HCT116 (cell line): Measurements from ENCODE around the gene CDK7. TPM values are rescaled to one million over a fixed set of nuclear protein-coding genes. Genes with fewer than 3 reads are reported as not detected.

Source experiments
- ATAC-seq: fragments of 200-7000 bp; cut with Tn5 transposase; 2 replicates; pipeline ENCODE4 v1.9.1; 2020; ENCODE audit warnings: mild to moderate bottlenecking, moderate library complexity
- BruUV-seq: library from RNA; stranded (reverse); fragments of 400-500 nt; replicated peaks from 2 replicates; lab custom pipeline; 2021; lab: Mats Ljungman, UMichigan
- CTCF ChIA-PET: fragments of 300-600 bp; sonication (Branson Sonifier 250); formaldehyde crosslinking; loops from one replicate; lab custom pipeline; 2021; ENCODE audit warnings: antibody characterized with exemption; lab: Charles Lee
- POLR2A ChIA-PET: fragments of 300-600, 350-600 bp; sonication (Branson Sonifier 250); formaldehyde crosslinking; loops from one replicate; lab custom pipeline; 2021; ENCODE audit warnings: antibody characterized with exemption; lab: Charles Lee
- RAD21 ChIA-PET, 2 experiments: fragments of 300-600 bp; sonication (Branson Sonifier 250); formaldehyde crosslinking; loops; one replicate each; lab custom pipeline; 2023; ENCODE audit warnings: low total read pairs in 2 of 2; ENCODE audit not compliant: uncharacterized antibody in 2 of 2, unreplicated experiment in 2 of 2, low non-redundant PET in 1 of 2; lab: Charles Lee
- DNase-seq: peaks from one replicate; pipeline ENCODE4 v3.0.0-alpha.2; 2010; ENCODE audit warnings: low read depth, low spot score
- H2AFZ ChIP-seq: fragments of 200-600 bp; shearing (Covaris generic), sonication (generic); 2 replicates; pipeline ENCODE4 v1.6.1; 2017; ENCODE audit warnings: low read depth, mixed run types, mixed read lengths, antibody characterized with exemption, low read length; ENCODE audit not compliant: poor library complexity, severe bottlenecking
- H3K27ac ChIP-seq: 2 replicates; pipeline ENCODE4 v1.5.1; 2012; ENCODE audit warnings: low read depth, low read length
- H3K27me3 ChIP-seq: fragments of 200-600 bp; sonication (generic); 2 replicates; pipeline ENCODE4 v1.6.1; 2016; ENCODE audit warnings: mixed run types, low read length, mixed read lengths; ENCODE audit not compliant: insufficient read depth
- H3K36me3 ChIP-seq, 2 experiments: fragments of 200-500 bp in 1 of 2; fragments of 200-600 bp in 1 of 2; sonication (Bioruptor generic) in 1 of 2; sonication (generic) in 1 of 2; 2 replicates each; pipeline versions ENCODE4 v1.5.1 to v1.6.1; 2014 to 2016; ENCODE audit warnings: low read length in 2 of 2, inconsistent platforms in 1 of 2, mixed read lengths in 1 of 2, mixed run types in 1 of 2; ENCODE audit not compliant: insufficient read depth in 2 of 2, control insufficient read depth in 1 of 2
- H3K4me1 ChIP-seq, 2 experiments: fragments of 200-600 bp in 1 of 2; sonication (generic) in 1 of 2; 2 replicates each; pipeline versions ENCODE4 v1.5.1 to v1.6.1; 2012 to 2017; ENCODE audit warnings: low read length in 2 of 2, inconsistent platforms in 1 of 2, mild to moderate bottlenecking in 1 of 2, mixed read lengths in 1 of 2, mixed run types in 1 of 2, moderate library complexity in 1 of 2; ENCODE audit not compliant: insufficient read depth in 2 of 2, control insufficient read depth in 1 of 2
- H3K4me2 ChIP-seq: fragments of 200-600 bp; sonication (generic); 2 replicates; pipeline ENCODE4 v1.6.1; 2017; ENCODE audit warnings: mixed run types, low read length, mixed read lengths
- H3K4me3 ChIP-seq, 2 experiments: fragments of 200-600 bp in 1 of 2; sonication (generic) in 1 of 2; replicated peaks in 1 of 2; 2 replicates each; pipeline ENCODE4 v1.5.1; 2011 to 2016; ENCODE audit warnings: low read length in 2 of 2, control low read depth in 1 of 2, low read depth in 1 of 2, mild to moderate bottlenecking in 1 of 2, mixed read lengths in 1 of 2, mixed run types in 1 of 2
- H3K79me2 ChIP-seq: fragments of 200-600 bp; sonication (generic); 2 replicates; pipeline ENCODE4 v1.6.1; 2017; ENCODE audit warnings: mild to moderate bottlenecking, mixed run types, low read length, moderate library complexity, mixed read lengths; ENCODE audit not compliant: insufficient read depth
- H3K9ac ChIP-seq: fragments of 200-600 bp; sonication (generic); 2 replicates; pipeline ENCODE4 v1.6.1; 2016; ENCODE audit warnings: low read length, mixed read lengths
- H3K9me2 ChIP-seq: fragments of 200-600 bp; sonication (generic), shearing (Covaris generic); 2 replicates; pipeline ENCODE4 v1.6.1; 2017; ENCODE audit warnings: mixed run types, mild to moderate bottlenecking, moderate library complexity; ENCODE audit not compliant: insufficient read depth
- H3K9me3 ChIP-seq, 2 experiments: fragments of 200-500 bp in 1 of 2; fragments of 200-600 bp in 1 of 2; sonication (Bioruptor generic) in 1 of 2; sonication (generic) in 1 of 2; 2 replicates each; pipeline ENCODE4 v1.6.1; 2014 to 2017; ENCODE audit warnings: low read length in 2 of 2, mixed read lengths in 2 of 2, inconsistent platforms in 1 of 2, low read depth in 1 of 2, mild to moderate bottlenecking in 1 of 2, mixed run types in 1 of 2, moderate library complexity in 1 of 2; ENCODE audit not compliant: control insufficient read depth in 1 of 2, insufficient read depth in 1 of 2
- H4K20me1 ChIP-seq: fragments of 200-600 bp; sonication (generic), shearing (Covaris generic); 2 replicates; pipeline ENCODE4 v1.6.1; 2017; ENCODE audit warnings: mixed run types, mild to moderate bottlenecking, moderate library complexity; ENCODE audit not compliant: insufficient read depth
- EGR1 ChIP-seq: IDR thresholded peaks from 2 replicates; pipeline ENCODE4 v1.6.1; 2012; ENCODE audit warnings: low read depth
- EZH2phosphoT487 ChIP-seq: fragments of 200-600 bp; IDR thresholded peaks from 2 replicates; pipeline ENCODE4 v1.6.1; 2018; ENCODE audit warnings: antibody characterized with exemption, borderline replicate concordance
- FOSL1 ChIP-seq: IDR thresholded peaks from 2 replicates; pipeline ENCODE4 v1.6.1; 2012; ENCODE audit warnings: low read depth
- POLR2AphosphoS5 ChIP-seq: IDR thresholded peaks from 2 replicates; pipeline ENCODE4 v1.6.1; 2011; ENCODE audit warnings: mild to moderate bottlenecking, low read depth, low read length, moderate library complexity
- SP1 ChIP-seq: IDR thresholded peaks from 2 replicates; pipeline ENCODE4 v1.6.1; 2012; ENCODE audit warnings: low read depth
- intact Hi-C: fragments of 100-400 bp; cut with micrococcal nuclease; formaldehyde crosslinking; loops from 2 replicates; pipeline ENCODE4 v1.10.0; 2022
- total RNA-seq: library from RNA; stranded (reverse); gene quantifications from one replicate; pipeline ENCODE4 v1.2.1, GENCODE V29; 2021; ENCODE audit not compliant: unreplicated experiment
- TF ChIP-seq, protein P1 (sequence below): IDR thresholded peaks from 2 replicates; pipeline ENCODE4 v1.6.1; 2012

CDK7 gene
- total RNA-seq, 1 experiment from 2014 or later: 67.0 TPM

DNA sequence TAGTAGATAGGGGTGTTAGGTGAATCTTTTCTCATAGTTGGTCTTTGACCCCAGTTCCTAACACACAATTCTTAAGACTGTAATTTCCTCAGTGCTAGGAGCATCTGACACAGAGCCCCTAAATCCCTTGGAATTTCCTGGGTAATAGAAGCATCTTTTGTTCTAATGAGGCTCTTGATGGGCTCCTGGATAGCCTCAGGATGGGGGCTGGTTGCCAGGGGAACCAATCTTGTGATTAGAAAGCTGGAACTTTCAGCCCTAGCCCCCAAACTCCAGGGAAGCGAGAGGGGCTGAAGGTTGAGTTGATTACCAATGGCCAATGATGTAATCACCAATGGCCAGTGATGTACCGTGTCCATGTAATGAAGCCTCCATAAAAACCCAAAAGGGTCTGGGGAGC lies 53.4 kb downstream of the CDK7 start:
- no peaks in the 10 kb centered on the region for H3K27me3 ChIP-seq
- intact Hi-C loops: no loop called here
- no peaks in the 10 kb centered on the region for H4K20me1 ChIP-seq
- ChIA-PET CTCF (no interaction called here), RAD21 (no interaction called here), POLR2A (no interaction called here)
- H3K27ac ChIP-seq: no peak overlapping the region
- H3K79me2 ChIP-seq: no peaks in the 10 kb centered on the region
- H3K9me3 ChIP-seq: no peaks in the 10 kb centered on the region
- H3K9me2 ChIP-seq: no peaks in the 10 kb centered on the region
- H3K36me3 ChIP-seq: peaks cover 0 to 2% of the 10 kb centered on the region in 2 experiments; a peak in 1 of 4 replicates
- no peak for ATAC-seq
- no peak overlapping the region for H2AFZ ChIP-seq
- H3K9ac ChIP-seq: no peak overlapping the region
- BruUV-seq: no TSS peak
- TF ChIP-seq SP1 (no peak), EZH2phosphoT487 (no peak), EGR1 (no peak)
- TF ChIP-seq, protein P1, sequence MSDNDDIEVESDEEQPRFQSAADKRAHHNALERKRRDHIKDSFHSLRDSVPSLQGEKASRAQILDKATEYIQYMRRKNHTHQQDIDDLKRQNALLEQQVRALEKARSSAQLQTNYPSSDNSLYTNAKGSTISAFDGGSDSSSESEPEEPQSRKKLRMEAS: no peak
- no peak overlapping the region for H3K4me3 ChIP-seq
- DNase-seq: no peak
- H3K4me2 ChIP-seq: no peak overlapping the region
- no peaks in the 10 kb centered on the region for H3K4me1 ChIP-seq

DNA sequence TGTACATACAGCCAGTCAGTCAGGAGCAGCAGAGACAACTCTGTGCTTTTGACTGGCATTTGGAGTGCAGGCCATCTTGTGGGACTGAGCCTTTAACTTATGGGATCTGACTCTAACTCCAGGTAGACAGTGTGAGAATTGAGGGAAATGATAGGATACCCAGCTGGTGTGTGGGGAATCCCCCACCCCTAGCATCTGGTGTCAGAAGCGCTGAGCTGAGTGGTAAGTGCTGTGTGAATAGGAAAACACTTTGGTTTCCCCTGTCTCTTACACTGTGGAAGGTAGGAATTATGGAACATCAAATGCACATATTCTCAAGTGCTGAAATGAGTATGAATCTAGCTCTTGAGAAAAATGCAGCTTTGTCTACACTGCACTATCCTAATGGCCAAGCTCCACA lies 54.0 kb downstream of the CDK7 start:
- DNase-seq (no peak), ATAC-seq (no peak)
- H3K27me3 ChIP-seq: no peaks in the 10 kb centered on the region
- ChIA-PET RAD21 (no interaction called here), POLR2A (no interaction called here), CTCF (no interaction called here)
- H3K4me3 ChIP-seq: no peak overlapping the region
- no peak overlapping the region for H3K4me2 ChIP-seq
- H3K27ac ChIP-seq: no peak overlapping the region
- intact Hi-C loops: no loop called here
- no peaks in the 10 kb centered on the region for H3K9me2 ChIP-seq
- no peak overlapping the region for H3K9ac ChIP-seq
- H2AFZ ChIP-seq: no peak overlapping the region
- H3K36me3 ChIP-seq: peaks cover under 1 to 2% of the 10 kb centered on the region in 2 experiments; a peak in 1 of 4 replicates
- no peaks in the 10 kb centered on the region for H3K4me1 ChIP-seq
- H3K79me2 ChIP-seq: no peaks in the 10 kb centered on the region
- no peaks in the 10 kb centered on the region for H3K9me3 ChIP-seq
- no peaks in the 10 kb centered on the region for H4K20me1 ChIP-seq
- TF ChIP-seq FOSL1: no peak
- no peak for TF ChIP-seq EGR1
- no peak for TF ChIP-seq POLR2AphosphoS5
- no TSS peak for BruUV-seq
